HG02884 (cell line): Measurements from ENCODE around the gene GALNTL6.
"Not testable (repeated sequence)": the region's sequence is repeated elsewhere in the genome, so short reads cannot be mapped to it uniquely, and the experiment has no call there.

ENCODE experiments used
- ATAC-seq: cut with Tn5 transposase; IDR thresholded peaks from one replicate; pipeline ENCODE4 v1.9.1; 2021; ENCODE audit warnings: mild to moderate bottlenecking, moderate library complexity; ENCODE audit not compliant: unreplicated experiment

The GALNTL6 gene

DNA sequence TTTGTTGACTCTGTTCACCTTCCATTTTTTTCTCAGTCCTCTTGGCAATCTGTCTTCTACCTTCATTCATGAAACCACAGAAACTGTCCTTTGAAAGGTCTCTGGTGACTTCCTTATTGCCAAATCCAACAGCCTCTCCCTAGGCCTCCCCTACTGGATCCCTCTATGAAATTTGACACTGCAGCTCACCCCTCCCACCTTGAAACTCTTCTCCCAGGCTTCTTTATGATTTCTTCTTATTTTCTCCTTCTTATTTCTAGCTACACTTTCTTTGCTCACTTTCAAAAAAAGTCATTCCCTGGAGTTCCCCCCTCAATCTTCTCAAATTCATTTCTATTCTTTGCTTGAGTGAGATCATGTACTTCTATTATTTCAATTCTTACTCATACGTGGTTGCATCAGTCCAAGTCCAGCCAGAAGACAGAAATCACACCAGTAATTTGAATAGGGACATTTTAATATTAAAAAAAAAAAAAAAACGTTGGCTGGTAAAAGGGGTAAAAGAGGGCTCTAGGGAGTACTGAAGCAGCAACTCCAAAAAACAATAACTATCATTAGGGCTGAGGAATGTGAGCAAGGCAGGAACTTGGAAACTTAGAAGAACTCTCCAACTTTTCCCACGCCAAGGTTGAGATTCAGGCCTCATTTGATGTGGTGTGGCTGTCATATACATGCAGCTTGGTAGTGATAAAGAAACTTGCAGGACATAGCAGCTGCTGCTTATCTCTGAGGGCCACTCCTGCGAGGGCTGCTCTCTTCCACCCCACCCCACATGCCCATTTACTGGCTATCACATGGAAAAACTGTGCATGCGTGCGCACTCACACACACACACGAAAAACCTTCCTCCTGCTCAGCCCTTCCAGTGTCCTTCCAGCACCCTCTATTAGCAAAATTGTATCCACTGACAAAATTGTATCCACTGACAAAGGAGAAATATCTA lies 1185.6 kb downstream of the GALNTL6 start:
- peak; percentile 43 for ATAC-seq

DNA sequence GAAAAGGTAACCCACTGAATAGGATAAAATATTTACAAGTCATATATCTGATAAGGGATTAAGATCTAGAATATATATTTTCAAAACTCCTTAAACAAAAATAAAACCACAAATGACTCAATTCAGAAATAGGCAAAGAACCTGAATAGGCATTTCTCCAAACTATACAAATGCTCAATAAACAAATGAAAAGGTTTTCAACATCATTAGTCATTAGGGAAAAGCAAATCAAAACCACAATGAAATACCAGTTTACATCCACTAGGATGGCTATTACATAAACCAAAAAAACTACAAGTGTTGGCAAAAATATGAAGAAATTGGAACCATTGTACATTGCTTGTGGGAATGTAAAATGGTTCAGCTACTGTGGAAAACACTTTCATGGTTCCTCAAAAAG lies 1188.4 kb downstream of the GALNTL6 start:
- ATAC-seq = no peak

- no peak for ATAC-seq
Observed at GRCh38 chr4:173002830-173003561, 1189.8 kb downstream of the GALNTL6 start.

GRCh38 chr4:173005912-173006633 lies 1192.9 kb downstream of the GALNTL6 start:
- no peak for ATAC-seq

DNA sequence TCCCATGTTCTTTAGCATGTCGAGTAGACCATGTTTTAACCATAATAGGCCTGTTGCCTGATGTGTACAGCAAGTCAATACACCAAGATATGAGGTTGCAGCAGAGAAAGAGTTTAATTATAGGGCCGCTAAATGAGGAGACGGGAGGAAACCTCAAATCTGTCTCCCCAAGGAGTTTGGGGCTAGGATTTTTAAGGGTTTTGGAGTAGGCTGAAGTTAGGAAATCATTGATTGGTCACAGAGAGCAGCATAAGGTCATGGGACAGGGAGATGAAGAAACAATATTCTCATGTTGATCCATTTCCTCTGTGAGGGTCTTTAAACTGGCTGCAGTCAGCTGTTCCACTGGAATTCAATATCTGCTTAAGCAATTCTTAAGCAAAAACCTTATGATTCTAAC lies 1195.2 kb downstream of the GALNTL6 start:
- ATAC-seq = no peak

DNA sequence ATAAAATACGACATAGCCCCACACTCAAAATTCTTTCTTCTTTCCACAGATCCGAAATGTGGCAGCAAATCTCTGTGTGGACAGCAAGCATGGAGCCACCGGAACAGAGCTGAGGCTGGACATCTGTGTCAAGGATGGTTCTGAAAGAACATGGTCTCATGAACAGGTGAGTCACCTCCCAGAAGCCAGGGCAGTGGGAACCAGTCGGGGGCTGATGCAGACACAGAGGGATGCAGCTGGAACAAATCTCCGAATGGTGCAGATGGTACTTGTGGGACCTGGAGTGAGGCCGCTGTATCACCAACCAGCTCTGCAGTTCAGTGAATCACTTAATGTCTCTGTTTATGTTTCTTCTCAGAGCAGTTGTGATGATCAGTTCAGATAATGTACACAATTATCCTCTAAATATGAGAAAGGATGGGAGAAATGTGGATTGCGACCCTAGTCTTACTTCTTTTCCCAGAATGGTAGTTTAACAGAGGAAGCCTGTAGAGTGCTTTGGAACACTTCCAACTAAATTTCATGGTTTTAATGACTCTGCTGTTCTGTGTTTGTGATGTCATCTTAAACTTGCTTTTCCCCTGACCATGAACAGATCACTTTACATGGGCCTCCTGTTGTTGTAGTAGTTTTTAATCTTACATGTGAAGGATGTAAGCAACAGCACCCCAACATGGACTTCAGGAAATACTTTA lies 1196.1 kb downstream of the GALNTL6 start:
- no peak for ATAC-seq

DNA sequence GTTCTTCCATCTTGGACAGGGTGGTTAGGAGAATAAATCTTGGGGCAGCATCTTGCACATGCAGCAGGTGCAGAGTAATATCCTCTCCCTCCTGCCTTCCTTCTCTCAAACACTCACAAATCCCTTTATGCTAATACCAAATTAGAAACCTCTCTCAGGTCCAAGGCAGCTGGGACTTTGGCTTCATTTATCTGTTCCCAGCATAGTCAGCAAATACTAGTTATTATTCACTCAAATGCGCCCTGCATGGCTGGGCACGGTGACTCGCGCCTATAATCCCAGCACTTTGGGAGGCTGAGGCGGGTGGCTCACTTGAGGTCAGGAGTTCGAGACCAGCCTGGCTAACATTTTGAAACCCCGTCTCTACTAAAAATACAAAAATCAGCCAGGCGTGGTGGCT lies 1199.4 kb downstream of the GALNTL6 start:
- ATAC-seq = no peak

GRCh38 chr4:173013232-173013930 lies 1200.2 kb downstream of the GALNTL6 start:
- peak; percentile 64 for ATAC-seq

DNA sequence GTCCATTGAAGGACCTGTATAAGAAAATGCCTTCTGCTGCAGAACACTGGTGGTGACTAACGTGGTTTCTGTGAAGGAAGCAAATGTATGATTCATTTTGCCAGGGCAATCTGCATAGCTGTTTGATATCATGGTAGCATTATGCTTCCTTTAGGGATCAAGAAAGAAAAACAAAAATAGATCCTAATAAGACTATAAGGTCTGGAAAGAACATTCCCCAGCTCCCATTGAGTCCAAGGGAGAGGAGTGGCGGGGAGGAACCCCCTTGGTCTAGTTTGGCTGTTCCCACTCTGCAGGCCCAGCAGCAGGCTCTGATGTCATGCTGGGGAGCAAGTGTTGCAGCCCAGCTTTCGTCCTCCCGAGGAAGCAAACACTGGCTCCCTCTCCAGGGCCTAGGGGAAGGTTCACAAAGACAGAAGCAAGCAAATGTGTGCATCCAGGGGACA lies 1200.9 kb downstream of the GALNTL6 start:
- ATAC-seq = no peak

- no peak for ATAC-seq
Observed at GRCh38 chr4:173014836-173015235, 1201.6 kb downstream of the GALNTL6 start.

DNA sequence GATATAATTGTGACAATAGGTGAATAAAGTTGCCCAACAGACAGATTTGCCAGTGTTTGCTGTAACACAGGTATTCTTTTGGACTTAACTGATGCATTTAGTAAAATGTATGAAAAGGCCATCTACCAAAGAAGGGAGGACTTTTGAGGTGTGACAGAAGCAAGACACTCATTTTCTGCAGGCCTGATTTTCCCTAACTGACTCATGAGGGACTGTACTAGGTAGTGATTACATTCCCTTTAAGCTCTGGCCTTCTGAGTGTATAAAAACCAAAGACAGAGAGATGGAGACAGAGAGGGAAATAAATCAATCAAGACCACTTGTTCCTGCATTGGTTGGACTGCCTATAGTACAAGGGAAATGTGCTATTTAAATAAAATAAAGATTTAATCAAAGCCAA lies 1204.6 kb downstream of the GALNTL6 start:
- ATAC-seq = no peak

DNA sequence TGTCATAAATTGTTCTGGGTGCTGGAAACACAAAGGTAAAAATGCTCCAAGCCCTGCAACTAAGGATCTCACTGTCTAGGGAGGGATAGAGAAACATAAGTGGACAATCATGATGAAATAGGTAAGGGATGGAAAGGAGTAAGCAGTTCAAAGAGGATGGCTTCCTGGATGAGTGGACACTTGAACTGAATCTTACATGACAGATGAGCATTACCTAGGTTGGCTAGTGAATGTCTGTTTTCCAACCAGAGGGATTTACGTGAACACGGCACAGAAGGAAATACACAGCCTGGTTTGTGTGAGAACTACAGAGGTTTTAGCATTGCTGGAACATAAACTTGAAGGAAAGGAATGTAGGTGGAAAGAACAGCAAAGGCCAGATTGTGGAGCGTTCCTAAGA lies 1205.2 kb downstream of the GALNTL6 start:
- no peak for ATAC-seq

DNA sequence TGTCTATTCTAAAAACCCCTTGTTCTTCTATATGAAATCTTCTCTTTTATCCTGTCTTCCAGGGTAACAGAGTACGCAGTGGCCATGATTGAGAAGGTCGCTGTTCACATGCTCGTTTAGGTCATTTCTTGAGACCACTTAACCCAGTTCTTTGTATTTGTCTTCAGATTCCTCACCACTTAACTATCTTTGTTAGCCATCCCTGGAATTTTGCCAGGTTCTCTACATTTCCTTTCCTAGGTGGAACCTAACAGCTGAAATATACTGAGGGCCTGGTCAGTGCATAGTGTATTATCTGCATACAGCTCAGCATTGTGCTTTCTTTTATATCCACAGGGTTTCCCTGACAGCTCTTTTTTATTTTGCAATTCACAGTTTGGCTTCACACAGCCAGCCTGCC lies 1206.5 kb downstream of the GALNTL6 start:
- no peak for ATAC-seq

DNA sequence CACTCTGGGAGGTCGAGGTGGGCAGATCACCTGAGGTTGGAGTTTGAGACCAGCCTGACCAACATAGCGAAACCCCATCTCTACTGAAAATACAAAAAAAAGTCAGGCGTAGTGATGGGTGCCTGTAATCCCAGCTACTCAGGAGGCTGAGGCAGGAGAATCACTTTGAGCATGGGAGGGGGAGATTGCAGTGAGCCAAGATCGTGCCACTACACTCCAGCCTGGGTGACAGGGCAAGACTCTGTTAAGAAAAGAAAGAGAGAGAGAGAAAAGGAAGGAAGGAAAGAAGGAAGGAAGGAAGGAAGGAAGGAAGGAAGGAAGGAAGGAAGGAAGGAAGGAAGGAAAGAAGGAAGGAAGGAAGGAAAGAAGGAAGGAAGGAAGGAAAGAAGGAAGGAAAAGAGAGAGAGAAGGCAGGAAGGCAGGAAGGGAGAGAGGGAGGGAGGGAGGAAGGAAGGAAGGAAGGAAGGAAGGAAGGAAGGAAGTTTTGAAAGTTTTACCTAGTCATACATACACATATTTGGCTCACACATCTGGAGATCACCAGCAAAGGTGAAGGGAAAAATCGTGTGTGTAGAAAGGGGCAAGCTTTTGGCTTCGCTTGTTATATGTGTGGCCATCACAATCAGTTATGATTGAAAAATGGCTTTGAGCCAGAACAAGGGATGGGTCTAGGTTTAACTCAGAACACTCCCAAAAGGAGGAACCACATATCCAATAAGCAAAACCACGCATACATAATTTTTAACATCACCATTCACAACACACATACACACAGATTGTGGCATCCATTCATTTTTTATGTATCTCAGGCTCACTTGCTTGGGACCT lies 1208.8 kb downstream of the GALNTL6 start:
- not testable (repeated sequence) for ATAC-seq

DNA sequence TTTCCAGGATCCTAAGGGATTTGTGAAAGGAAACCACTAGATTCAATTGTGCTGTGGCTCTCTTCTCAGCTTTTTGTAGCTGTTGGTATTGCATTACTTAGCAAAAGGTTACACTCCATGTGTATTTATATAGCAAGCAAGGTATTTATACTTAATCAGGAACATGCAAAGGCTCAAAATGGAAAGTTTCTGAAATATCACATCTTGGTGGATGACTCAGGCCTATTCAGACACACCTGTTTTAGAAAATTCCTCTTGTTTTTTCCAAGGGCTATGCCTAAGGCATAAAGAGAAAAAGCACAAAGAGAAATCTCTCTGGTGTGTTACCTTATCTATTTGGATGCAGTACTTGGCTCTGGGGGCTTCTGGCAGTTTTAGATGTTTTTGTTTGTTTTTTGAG lies 1211.0 kb downstream of the GALNTL6 start:
- ATAC-seq = no peak

- ATAC-seq = peak; percentile 66
Observed at GRCh38 chr4:173025131-173025530, 1211.9 kb downstream of the GALNTL6 start.

GRCh38 chr4:173037242-173037641 lies 1224.0 kb downstream of the GALNTL6 start:
- no peak for ATAC-seq

DNA sequence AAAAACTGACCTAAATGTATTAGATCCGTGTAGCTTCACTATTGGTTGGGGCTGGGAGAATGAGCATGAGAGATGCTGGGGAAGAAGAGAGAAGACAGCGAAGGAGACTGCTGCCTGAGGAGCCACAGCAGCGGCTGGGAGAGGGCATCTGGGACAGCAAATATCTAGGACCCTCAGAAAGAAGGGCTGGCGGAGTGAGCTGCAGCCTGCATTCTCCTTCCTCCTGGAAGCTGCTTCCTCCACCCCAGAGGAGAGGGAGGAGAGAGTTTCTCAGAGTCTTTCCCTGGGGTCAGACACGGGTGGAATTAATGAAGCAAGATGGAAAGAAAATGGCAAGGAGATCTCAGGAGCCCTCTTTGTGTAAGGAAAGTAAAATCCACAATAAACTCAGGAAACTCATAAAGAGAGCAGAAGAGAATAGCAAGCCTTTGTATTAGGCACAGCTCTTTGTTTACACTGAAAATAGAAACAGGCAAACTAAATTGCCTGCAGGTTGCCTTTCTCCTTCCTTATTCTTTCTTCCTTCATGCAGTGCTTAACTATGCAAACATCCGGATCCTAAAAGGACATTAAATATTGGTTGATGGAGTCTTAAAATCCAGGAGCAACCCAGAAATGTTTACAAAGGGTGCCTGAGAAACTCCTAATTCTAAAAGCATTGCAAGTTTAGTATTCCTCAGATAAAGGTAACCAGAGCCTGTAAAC lies 1225.1 kb downstream of the GALNTL6 start:
- ATAC-seq = no peak
